Neural progenitor cell (in vitro differentiated cells): ENCODE data around the gene RDM1. TPM values are rescaled to one million over a fixed set of nuclear protein-coding genes. Genes with fewer than 3 reads are reported as not detected.

Source experiments
- DNase-seq: peaks from one replicate; pipeline ENCODE4 v3.0.0-alpha.2; 2016; ENCODE audit warnings: low spot score
- H2AFZ ChIP-seq: fragments of 200-600 bp; sonication (generic); replicated peaks from 2 replicates; pipeline ENCODE4 v1.6.1; 2016; ENCODE audit warnings: antibody characterized with exemption
- H3F3A ChIP-seq: fragments of 200-600 bp; sonication (generic); 2 replicates; pipeline ENCODE4 v1.6.1; 2016; ENCODE audit warnings: antibody characterized with exemption, low read depth
- H3K27ac ChIP-seq: fragments of 200-600 bp; sonication (generic); 2 replicates; pipeline ENCODE4 v1.5.1; 2016; ENCODE audit warnings: mild to moderate bottlenecking
- H3K27me3 ChIP-seq: fragments of 200-600 bp; sonication (generic); 2 replicates; pipeline ENCODE4 v1.6.1; 2016; ENCODE audit warnings: mild to moderate bottlenecking, moderate library complexity
- H3K36me3 ChIP-seq: fragments of 200-600 bp; sonication (generic); 2 replicates; pipeline ENCODE4 v1.5.1; 2016
- H3K4me1 ChIP-seq: fragments of 200-600 bp; sonication (generic); 2 replicates; pipeline ENCODE4 v1.6.1; 2016; ENCODE audit warnings: mixed run types
- H3K4me2 ChIP-seq: fragments of 200-600 bp; sonication (generic); 2 replicates; pipeline ENCODE4 v1.6.1; 2016
- H3K4me3 ChIP-seq: fragments of 200-600 bp; sonication (generic); 2 replicates; pipeline ENCODE4 v1.5.1; 2016
- H3K79me2 ChIP-seq: fragments of 200-600 bp; sonication (generic); 2 replicates; pipeline ENCODE4 v1.6.1; 2016; ENCODE audit warnings: low read depth
- H3K9ac ChIP-seq: fragments of 200-600 bp; sonication (generic); 2 replicates; pipeline ENCODE4 v1.6.1; 2016
- H3K9me3 ChIP-seq: fragments of 200-600 bp; sonication (generic); 2 replicates; pipeline ENCODE4 v1.5.1; 2016; ENCODE audit warnings: low read depth
- H4K20me1 ChIP-seq: fragments of 200-600 bp; sonication (generic); 2 replicates; pipeline ENCODE4 v1.6.1; 2016; ENCODE audit warnings: low read depth
- H3K27ac Mint-ChIP-seq: 3 replicates; pipeline ENCODE4 v1.8.0; 2021; ENCODE audit warnings: mixed read lengths
- H3K27me3 Mint-ChIP-seq: 2 replicates; pipeline ENCODE4 v1.8.0; 2022; ENCODE audit warnings: low read depth, mild to moderate bottlenecking, inconsistent platforms, moderate library complexity, mixed read lengths; ENCODE audit not compliant: insufficient read depth
- H3K36me3 Mint-ChIP-seq: 3 replicates; pipeline ENCODE4 v1.8.0; 2021; ENCODE audit warnings: mixed read lengths
- H3K4me1 Mint-ChIP-seq: 3 replicates; pipeline ENCODE4 v1.8.0; 2021; ENCODE audit warnings: mixed read lengths
- H3K4me3 Mint-ChIP-seq: 3 replicates; pipeline ENCODE4 v1.8.0; 2021; ENCODE audit warnings: mild to moderate bottlenecking, moderate library complexity, mixed read lengths
- H3K9me3 Mint-ChIP-seq: 3 replicates; pipeline ENCODE4 v1.8.0; 2020; ENCODE audit warnings: mixed read lengths
- EZH2 ChIP-seq: fragments of 200-600 bp; sonication (generic); IDR thresholded peaks from 2 replicates; pipeline ENCODE4 v1.6.1; 2017; ENCODE audit warnings: antibody characterized with exemption, mild to moderate bottlenecking, moderate library complexity
- EZH2phosphoT487 ChIP-seq: fragments of 200-600 bp; sonication (generic); IDR thresholded peaks from 2 replicates; pipeline ENCODE4 v1.6.1; 2017; ENCODE audit warnings: antibody characterized with exemption
- total RNA-seq: library from RNA; depleted of rRNA; stranded (reverse); fragments of >200 nt; gene quantifications from 2 replicates; pipeline ENCODE4 v1.2.3, GENCODE V29; 2015; ENCODE audit warnings: low replicate concordance
- TF ChIP-seq, protein P1 (sequence below): fragments of 200-600 bp; sonication (generic); IDR thresholded peaks from 2 replicates; pipeline ENCODE4 v1.5.1; 2017; ENCODE audit warnings: antibody characterized with exemption, mild to moderate bottlenecking

RDM1 gene
- total RNA-seq, 1 donor from 2014 or later, result 28.8 TPM

GRCh38 chr17:35949401-35949800 is 18.8 kb upstream of the RDM1 start:
- DNase-seq, result no peak
- Mint-ChIP-seq H3K27me3 (peaks cover 2% of the 10 kb centered on the region), H3K27ac (no peak overlapping the region), H3K9me3 (no peaks in the 10 kb centered on the region), H3K4me3 (no peak overlapping the region), H3K4me1 (peaks cover 6% of the 10 kb centered on the region), H3K36me3 (no peaks in the 10 kb centered on the region)
- Histone ChIP-seq H4K20me1 (no peaks in the 10 kb centered on the region), H3K36me3 (no peaks in the 10 kb centered on the region), H3F3A (no peaks in the 10 kb centered on the region), H3K9me3 (no peaks in the 10 kb centered on the region), H3K4me2 (no peak overlapping the region), H3K9ac (no peak overlapping the region), H3K79me2 (no peaks in the 10 kb centered on the region), H3K27me3 (no peaks in the 10 kb centered on the region), H3K27ac (no peak overlapping the region), H3K4me1 (peaks cover 10% of the 10 kb centered on the region), H2AFZ (no peak overlapping the region), H3K4me3 (no peak overlapping the region)
- TF ChIP-seq EZH2phosphoT487 (no peak), EZH2 (no peak)
- TF ChIP-seq, protein P1, sequence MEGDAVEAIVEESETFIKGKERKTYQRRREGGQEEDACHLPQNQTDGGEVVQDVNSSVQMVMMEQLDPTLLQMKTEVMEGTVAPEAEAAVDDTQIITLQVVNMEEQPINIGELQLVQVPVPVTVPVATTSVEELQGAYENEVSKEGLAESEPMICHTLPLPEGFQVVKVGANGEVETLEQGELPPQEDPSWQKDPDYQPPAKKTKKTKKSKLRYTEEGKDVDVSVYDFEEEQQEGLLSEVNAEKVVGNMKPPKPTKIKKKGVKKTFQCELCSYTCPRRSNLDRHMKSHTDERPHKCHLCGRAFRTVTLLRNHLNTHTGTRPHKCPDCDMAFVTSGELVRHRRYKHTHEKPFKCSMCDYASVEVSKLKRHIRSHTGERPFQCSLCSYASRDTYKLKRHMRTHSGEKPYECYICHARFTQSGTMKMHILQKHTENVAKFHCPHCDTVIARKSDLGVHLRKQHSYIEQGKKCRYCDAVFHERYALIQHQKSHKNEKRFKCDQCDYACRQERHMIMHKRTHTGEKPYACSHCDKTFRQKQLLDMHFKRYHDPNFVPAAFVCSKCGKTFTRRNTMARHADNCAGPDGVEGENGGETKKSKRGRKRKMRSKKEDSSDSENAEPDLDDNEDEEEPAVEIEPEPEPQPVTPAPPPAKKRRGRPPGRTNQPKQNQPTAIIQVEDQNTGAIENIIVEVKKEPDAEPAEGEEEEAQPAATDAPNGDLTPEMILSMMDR, result no peak

- H3K27ac Mint-ChIP-seq, result no peak overlapping the region
- H3K27me3 ChIP-seq, result no peaks in the 10 kb centered on the region
- H3K9me3 ChIP-seq, result no peaks in the 10 kb centered on the region
- H3K27me3 Mint-ChIP-seq, result peaks cover 4% of the 10 kb centered on the region
- H3K4me1 Mint-ChIP-seq, result no peaks in the 10 kb centered on the region
- H3K4me1 ChIP-seq, result no peaks in the 10 kb centered on the region
- no peak overlapping the region for H3K27ac ChIP-seq
- H3K79me2 ChIP-seq, result no peaks in the 10 kb centered on the region
- H3K4me3 Mint-ChIP-seq, result no peak overlapping the region
- no peak overlapping the region for H2AFZ ChIP-seq
- no peak overlapping the region for H3K4me2 ChIP-seq
- H3F3A ChIP-seq, result no peaks in the 10 kb centered on the region
- H3K9ac ChIP-seq, result no peak overlapping the region
- DNase-seq, result no peak
- H3K36me3 ChIP-seq, result no peaks in the 10 kb centered on the region
- TF ChIP-seq, protein P1, result no peak
- TF ChIP-seq EZH2 (no peak), EZH2phosphoT487 (no peak)
- H4K20me1 ChIP-seq, result no peaks in the 10 kb centered on the region
- H3K4me3 ChIP-seq, result no peak overlapping the region
- H3K36me3 Mint-ChIP-seq, result no peaks in the 10 kb centered on the region
- H3K9me3 Mint-ChIP-seq, result no peaks in the 10 kb centered on the region
Measured at GRCh38 chr17:35948092-35948491, 17.5 kb upstream of the RDM1 start.

- Mint-ChIP-seq H3K4me1 (no peaks in the 10 kb centered on the region), H3K27me3 (peaks cover 4% of the 10 kb centered on the region), H3K27ac (no peak overlapping the region), H3K4me3 (no peak overlapping the region), H3K36me3 (no peaks in the 10 kb centered on the region), H3K9me3 (no peaks in the 10 kb centered on the region)
- H3K36me3 ChIP-seq, result no peaks in the 10 kb centered on the region
- peak; percentile 81 for DNase-seq
- peak overlapping the region; percentile 65 for H2AFZ ChIP-seq
- H3F3A ChIP-seq, result no peaks in the 10 kb centered on the region
- no peak overlapping the region for H3K4me3 ChIP-seq
- no peaks in the 10 kb centered on the region for H3K79me2 ChIP-seq
- no peaks in the 10 kb centered on the region for H4K20me1 ChIP-seq
- no peaks in the 10 kb centered on the region for H3K27me3 ChIP-seq
- TF ChIP-seq, protein P1, result peak; percentile 83
- TF ChIP-seq EZH2, result no peak
- H3K9me3 ChIP-seq, result no peaks in the 10 kb centered on the region
- no peaks in the 10 kb centered on the region for H3K4me1 ChIP-seq
- H3K27ac ChIP-seq, result no peak overlapping the region
- no peak overlapping the region for H3K9ac ChIP-seq
- H3K4me2 ChIP-seq, result no peak overlapping the region
Measured at GRCh38 chr17:35947156-35947585, 16.6 kb upstream of the RDM1 start.
